HG03045 (cell line): ENCODE measurements around the gene BST1.

ENCODE experiments used
- ATAC-seq: cut with Tn5 transposase; IDR thresholded peaks from one replicate; pipeline ENCODE4 v1.9.1; 2021; ENCODE audit warnings: mild to moderate bottlenecking, moderate library complexity; ENCODE audit not compliant: unreplicated experiment

BST1 gene

DNA sequence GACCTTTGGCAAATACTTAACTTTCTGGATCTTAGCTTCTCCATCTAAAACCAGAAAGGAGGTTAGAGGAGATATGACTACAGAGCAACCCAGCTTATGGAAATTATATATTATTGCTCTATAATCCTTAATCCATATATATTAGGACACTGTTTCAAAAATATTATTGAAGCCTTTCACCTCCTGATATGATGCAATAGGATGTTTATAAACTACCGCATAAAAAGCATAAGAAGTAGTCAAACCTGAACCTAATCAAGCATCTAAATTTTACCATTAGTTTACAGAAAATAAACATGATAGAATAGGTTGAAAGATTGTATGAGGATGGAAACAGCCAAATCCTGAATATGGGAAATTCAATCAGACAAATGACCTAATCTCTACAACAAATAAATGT, 26.8 kb upstream of the BST1 start:
- no peak for ATAC-seq

DNA sequence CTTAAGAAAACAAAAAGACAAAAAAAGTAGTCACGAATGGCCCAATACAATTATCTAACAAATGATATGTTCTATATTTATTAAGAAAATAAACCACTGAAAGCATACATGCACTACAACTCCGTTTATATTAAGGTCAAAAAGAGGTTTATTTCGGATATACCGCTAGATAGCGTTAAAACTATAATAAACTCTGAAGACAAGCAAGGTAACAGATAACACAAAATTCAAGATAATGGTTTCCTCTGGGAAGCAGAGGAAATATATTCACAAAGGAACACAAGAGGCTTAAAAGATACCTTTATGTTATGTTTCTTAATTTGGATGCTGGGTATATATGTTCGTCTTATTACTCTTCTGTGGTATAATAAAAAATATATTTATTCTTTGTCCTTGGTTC, 26.0 kb upstream of the BST1 start:
- ATAC-seq = no peak

DNA sequence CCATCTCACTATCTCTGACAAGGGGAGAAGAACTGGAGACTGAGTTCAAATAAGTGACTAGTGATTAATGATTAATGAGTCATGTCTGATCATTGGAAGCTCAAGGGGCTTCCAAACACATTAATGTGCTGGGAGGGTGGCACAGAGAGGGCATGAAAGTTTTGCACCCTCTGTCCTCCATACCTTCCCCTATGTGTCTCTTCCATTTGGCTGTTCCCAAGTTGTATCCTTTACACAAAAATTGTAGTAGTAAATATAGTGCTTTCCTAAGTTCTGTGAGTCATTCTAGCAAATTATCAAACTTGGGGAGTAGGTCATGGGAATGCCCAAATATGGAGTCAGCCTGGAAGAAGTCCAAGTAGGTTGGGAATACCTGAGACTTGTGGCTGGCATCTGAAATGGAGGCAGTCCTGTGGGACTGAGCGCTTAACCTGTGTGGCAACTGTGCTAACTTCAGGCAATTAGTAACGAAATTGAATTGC, 25.3 kb upstream of the BST1 start:
- no peak for ATAC-seq

DNA sequence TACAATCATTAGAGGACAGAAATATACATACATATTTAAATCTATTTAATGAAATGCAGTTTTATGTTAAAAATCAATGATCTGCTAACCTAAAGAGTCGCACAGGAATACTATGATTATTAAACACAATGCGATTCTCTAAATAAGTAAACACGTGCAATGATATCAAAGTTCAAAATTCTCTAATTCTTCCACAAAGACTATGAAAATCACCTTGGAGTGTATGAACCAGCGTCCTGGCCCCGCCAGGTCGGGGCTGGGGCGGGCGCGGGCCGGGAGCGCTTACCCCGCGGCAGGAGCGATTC, 21.8 kb upstream of the BST1 start:
- no peak for ATAC-seq

DNA sequence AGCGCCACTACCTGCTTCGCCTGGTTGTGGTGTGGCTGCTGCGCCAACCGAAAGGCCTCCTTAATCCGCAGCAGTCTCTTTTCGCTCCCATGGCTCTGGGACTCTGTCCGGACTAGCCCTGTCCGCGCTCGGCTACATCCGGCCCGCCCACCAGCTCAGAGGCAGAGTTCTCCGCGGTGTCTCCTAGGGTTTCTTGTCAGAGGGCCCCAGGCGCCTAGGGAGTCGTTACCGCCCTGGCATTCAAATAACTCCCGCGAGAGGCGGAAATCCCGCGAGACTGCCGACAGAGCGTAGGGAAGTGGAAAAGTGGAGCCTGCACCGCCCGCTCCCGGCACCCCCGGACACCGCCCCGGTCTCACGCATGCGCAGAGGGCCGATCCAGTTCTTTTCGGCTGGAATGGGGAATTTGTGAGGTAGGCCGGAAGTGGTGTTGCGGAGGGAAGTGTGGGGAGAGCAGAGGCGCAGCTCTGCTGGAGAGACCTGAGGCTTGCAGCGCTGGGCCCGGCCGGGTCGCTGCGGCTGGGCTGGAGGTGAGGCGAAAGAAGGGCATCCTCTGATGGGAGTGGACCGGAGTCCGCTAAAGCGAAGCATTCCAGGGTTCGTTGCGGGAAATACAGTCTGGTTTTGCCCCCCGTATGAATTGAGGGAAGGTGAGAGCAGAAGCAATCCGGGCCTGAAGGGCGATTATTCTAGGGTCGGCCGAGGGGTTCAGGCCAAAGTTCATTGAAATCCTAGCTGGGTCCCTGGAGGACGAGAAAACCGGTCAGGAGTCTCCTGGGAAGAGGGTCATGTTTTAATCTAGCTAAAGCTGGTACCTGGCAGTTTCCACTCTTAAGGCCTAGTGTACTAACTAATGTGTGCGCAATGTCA, 21.3 kb upstream of the BST1 start, which contains the start of gene FAM200B:
Gene FAM200B (plus strand): TSS at position 456 of the 870 bp plus-strand sequence. CDS start 5,151 bp downstream, outside the sequence.
- peak; percentile 95 for ATAC-seq

DNA sequence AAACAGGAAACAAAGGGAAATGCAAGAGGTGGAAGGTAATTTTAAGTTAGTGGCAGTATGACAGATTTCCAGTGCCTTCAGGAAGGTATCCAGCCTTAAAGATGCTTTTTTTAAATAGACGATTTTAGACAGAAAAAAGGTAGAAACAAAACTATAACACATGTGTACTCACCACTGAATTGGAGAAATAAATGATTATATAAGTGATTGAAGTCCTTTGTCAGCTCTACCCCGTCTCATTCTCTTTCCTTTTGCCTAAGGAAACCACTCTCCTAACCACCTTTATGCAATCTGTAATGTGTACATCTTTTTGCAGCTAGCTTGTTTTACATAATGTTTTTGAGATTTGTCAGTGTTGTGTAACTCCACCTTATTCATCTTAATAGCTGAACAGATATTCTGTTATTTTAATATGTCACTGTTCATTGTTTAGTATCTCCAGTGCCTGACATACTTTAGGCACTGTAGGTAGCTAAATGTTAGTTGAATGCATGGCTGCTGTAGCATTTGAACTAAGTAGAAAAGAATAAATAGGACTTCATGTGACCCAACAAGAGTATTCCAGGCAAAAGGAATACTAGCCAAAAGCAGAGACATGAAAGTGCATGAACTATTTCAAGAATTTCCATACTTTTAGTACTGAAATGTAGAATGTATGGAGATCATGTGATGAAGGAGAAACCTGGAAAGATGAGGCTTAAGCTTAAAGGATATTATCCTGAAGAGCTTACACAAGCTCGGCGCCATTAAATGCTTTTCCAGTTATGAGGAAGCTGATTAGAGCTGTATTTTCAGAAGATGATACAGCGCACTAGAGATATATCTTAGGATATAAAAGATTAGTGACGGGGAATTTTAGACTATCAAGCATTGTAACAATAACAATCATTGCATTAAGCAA, 20.4 kb upstream of the BST1 start:
- no peak for ATAC-seq

DNA sequence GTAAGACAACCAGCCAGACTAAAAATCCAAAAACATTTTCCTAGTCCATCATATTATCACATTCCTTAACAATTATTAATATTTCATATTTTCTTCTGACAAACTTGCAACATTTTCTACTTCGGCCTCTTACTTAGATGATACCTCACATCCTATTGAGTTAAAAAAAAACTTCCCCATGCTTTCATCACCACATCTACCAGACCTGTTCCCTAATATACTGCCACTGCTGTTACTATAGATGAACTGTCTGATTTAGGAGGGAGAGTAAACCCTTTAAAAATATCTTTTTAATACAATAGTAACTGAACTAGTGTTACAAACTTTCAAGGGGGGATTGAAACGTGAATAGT, 19.7 kb upstream of the BST1 start:
- ATAC-seq = no peak

DNA sequence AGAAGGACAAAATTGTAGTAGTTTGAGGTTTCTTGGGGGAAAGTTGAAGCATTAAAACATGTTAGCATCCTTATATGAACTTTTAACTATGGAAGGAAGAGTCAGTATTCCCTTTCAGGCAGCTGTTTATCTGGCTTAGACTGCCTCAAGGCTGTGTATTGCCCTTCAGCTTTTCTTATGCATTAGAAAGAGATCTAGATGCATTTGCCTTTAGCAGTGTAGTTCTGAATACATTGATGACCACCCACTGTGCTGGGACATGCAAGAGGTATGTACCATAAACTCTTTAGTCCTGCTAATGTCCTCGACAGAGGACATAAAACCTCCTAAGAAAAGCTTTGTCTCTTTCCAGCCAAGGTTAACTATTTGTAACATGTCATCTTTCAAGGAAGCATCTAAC, 18.4 kb upstream of the BST1 start:
- ATAC-seq = no peak

DNA sequence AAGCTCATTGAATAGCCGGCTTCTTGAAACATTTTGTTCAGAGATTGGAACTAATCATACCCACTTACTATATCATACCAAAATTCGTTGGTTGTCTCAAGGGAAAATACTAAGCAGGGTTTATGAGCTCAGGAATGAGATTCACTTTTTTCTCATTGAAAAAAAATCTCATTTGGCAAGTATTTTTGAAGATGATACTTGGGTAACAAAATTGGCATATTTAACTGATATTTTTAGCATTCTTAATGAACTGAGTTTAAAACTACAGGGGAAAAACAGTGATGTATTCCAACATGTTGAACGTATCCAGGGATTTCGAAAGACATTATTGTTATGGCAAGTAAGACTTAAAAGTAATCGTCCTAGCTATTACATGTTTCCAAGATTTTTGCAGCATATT, 14.8 kb upstream of the BST1 start:
- ATAC-seq = no peak

DNA sequence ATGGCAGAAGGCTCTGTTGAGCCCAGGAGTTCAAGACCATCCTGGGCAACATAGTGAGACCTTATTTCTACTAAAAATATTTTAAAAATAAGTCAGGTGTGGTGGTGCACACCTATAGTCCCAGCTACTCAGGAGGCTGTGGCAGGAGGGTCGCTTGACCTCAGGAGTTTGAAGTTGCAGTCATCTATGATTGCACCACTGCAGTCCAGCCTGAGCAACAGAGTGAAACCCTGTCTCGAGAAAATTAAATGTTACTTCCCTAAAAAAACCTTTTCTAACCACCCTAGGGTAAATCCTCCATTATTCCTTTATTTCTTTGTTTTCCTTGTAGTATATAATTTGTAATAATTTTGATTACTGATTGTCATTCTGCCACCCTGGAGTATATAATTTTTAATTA, 13.3 kb upstream of the BST1 start:
- ATAC-seq = no peak

DNA sequence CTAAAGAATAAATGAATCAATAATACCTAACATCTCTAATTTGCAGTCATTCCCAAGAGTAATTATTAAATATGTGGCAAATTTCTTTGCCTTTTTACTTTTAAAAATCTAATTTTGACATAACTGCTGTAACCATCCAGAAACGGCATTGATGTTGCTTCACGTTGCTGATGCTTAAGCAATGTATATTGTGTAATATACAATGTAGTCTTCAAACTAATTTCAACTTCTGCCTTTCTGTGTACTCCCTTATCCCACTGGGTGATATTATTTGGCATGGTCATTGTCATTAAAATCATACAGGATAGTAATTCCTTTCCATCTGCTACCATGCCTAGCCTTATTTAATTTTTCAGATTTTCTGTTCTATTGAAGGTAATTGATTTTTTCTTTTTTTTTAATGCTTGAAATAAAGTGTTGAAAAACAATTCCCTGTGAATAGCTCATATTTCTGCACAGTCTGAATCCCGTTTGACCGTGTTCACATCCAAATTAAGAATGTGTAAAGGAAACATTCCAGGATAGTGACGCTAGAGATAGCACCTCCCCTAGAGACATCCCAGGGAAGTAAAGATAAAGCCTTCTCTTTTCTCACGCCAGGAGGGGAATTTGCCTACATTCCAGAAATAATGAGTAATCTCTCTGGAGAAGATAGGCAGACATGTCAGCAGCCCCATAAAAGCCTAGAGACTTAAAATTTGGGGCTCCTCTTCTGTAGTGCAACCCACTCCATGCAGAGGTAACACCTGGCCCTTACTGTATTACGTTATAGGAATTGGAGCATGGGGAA, 12.7 kb upstream of the BST1 start:
- ATAC-seq = no peak

DNA sequence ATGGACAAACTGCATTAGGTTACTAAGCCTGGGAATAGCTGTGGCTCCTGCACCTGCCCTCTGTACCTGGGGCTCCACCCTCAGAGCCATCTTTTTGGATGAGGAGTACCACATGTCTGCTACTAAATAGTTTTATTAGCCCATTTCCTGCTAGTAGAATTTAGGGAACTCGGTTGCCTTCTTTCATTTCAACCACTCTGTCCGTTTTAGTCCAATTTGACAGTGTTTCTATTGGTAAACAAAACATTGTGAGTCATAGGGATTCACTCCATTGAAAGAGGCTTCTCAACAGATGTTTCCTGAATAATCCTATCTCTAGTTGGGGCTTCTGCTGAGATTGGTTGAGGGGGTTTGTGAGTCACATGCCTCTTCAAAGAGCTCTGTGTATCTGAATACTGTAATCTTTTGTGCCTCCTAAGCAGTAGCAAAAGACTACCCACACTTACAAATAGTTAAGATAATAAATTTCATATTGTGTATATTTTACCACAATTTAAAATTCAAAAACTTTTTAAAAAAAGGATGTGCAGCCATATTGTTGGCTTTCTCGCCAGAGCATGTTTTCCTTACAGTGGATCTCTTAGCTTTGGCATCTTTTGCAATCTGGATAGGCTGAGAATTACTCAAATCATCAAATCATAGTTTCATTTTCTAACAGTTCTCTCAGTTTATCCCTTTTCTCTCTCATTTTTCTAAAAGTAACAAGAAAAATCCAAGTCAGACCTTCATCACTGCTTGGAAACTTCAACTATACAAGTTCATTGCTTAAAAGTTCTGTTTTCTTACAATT, 11.3 kb upstream of the BST1 start:
- no peak for ATAC-seq

DNA sequence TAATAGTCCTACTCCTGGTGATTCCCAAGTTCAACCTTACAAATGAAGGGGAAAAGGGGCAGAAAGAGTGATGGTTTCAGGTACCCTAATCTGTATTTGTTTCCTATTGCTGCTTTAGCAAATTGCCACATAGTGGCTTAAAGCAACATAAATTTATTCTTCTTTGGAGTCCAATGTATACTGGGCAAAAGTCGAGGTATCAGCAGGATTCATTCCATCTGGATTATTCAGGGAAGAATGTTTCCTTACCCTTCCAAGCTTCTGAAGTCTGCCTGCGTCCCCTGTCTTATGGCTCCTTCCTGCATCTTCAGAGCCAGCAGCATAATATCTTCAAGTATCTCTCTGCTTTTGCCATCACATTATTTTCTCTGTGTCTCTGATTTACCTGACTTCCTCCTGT, 10.3 kb upstream of the BST1 start:
- ATAC-seq = no peak

DNA sequence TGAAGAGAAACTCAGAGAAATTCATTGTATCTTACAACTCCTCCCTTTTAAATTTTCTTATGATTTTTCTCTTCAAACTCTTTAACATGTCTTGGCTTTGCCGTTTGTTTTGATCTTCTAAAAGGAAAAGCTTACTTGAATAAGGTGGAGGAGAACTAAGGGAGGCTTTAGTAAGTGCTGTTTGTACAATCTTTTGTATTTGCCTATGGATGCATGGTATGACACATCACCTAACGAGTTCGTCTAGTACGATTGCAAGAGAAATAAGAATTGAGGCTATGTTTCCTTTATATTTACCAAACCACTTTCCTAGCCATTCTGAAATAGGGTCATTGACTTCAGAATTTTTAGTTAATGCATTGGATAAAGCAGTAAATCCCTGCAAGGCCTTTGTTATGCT, 8.4 kb upstream of the BST1 start:
- ATAC-seq = no peak

DNA sequence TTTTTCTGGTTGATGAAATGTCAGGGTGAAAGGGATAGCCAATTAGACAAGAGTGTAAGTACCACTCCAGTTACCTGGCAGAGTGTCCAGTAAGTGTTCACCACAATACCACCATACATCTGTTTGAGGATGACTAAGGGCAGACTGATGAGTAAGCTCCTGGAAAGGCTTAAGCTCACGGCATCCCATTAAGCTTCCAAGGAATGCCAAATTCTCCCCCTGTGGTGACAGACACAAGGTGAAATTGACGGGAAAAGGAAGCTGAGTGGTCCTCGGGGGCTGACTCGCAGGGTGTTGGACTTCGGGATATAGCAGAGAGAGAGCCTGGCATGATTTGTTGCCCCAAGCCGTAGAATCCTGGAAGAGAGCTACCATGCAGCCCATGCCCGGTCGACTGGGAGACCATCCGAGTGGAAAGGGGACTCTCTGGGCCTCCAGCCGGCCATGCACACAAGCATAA, 7.6 kb upstream of the BST1 start:
- no peak for ATAC-seq

DNA sequence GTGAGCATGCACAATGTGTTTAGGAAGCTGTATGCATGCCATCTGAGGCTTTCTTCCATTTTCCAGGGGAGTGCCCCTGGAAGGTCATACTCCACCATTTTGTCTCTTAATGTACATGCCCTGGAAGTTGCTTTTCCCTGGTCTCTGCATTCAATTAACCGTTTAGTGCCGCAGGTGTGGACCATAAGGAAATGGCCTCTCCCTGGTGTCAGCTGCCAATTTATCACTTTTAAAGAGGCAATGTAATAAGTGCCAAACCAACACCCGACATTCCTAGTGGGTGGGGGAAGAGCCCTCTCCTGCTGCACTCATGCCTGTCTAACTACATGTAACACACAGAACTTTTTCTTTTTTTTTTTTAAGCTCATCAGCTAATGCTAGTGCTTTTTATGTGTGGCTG, 7.1 kb upstream of the BST1 start:
- ATAC-seq = no peak

DNA sequence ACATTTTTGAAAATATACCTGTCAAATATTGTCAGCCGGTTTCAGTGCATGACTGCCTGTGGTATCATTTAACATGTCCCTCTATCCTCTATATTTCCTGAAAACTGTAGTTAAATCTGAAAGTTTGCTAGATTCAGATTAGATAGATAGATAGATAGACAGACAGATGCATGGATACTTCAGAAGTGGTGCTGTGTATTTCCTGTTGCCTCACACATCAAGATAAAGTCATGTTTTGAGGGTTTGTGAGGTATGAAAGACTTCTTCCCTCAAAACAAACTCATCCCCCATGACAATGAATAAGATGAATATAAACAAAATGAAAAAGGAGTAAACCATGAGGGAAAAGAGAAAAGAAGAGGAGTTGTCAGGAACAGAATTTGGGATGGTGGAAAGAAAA, 6.0 kb upstream of the BST1 start:
- ATAC-seq = no peak

DNA sequence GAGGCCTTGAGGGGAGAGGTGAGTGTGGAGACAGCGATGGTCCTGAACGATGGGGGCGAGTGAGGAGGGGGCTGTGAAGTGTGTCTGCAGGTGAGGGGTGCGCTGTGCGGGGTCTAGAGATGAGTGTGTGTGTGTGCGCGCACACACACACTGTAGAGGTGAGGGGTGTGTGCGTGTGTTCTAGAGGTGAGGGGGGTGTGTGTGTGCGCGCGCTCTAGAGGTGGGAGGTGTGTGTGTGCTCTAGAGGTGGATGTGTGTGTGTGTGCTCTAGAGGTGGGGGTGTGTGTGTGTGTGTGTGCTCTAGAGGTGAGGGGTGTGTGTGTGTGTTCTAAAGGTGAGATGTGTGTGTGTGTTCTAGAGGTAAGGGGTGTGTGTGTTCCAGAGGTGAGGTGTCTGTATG, 574 bp downstream of the BST1 start:
- no peak for ATAC-seq

DNA sequence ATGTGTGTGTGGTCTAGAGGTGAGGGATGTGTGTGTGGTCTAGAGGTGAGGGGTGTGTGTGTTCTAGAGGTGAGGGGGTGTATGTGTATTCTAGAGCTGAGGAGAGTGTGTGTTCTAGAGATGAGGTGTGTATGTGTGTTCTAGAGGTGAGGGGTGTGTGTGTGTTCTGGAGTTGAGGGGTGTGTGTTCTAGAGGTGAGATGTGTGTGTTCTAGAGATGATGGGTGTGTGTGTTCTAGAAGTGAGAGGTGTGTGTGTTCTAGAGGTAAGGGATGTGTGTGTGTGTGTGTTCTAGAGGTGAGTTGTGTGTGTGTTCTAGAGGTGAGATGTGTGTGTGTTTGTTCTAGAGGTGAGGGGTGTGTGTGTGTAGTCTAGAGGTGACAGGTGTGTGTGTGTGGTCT, 1.3 kb downstream of the BST1 start:
- ATAC-seq = no peak

DNA sequence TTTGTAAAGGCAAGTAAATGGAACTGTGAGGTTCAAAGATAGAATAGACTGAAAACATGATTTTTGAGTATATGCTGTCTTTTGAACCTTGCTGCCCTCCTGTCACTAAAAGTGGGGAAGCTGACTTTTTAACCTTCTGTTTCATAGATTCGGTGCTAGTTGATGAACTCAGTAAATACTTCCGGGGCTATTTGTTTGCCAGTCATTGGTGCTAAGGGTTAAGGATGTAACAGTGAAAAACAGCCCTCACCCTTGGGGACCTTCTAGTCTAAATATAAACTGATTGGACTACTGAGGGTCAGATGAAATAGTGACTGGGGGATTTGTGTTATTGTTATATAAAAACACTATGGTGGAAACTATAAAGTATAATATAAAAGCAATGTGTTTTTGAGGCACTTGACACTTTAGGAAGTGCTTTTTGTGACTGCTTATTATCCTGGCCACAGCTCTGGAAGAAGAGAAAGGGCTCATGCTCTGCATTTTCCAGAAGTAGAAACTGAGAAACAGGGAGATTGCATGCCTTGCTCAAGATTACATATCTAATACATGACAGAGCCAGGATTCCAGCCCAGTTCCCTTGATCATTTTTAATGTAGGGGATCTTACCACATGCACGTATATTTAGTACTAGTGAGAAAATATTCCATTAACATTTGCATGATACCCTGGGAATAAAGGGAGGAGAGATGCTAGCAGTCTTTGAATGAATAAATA, 3.9 kb downstream of the BST1 start:
- no peak for ATAC-seq
